Coronary artery (tissue), 2 donors: ENCODE measurements around the gene TBC1D12.

Source experiments
- DNase-seq: peaks from one replicate; pipeline ENCODE4 v3.0.0-alpha.2; 2017; ENCODE audit warnings: low spot score
- H3K27ac ChIP-seq, 2 donors: fragments of 200-600 bp; sonication (generic); one replicate each; pipeline ENCODE4 v1.5.1; 2016 to 2019
- H3K4me3 ChIP-seq: fragments of 200-600 bp; sonication (generic); 2 replicates; pipeline ENCODE4 v1.5.1; 2016; ENCODE audit warnings: mild to moderate bottlenecking, moderate library complexity
- CTCF ChIP-seq: fragments of 200-600 bp; sonication (generic); IDR thresholded peaks from one replicate; pipeline ENCODE4 v1.5.1; 2019; ENCODE audit warnings: antibody characterized with exemption

The TBC1D12 gene

GRCh38 chr10:94417321-94417720, 15.0 kb downstream of the TBC1D12 start:
- no peak overlapping the region for H3K27ac ChIP-seq
- no peak for TF ChIP-seq CTCF
- H3K4me3 ChIP-seq, result no peak overlapping the region
- no peak for DNase-seq

GRCh38 chr10:94420516-94420915, 18.2 kb downstream of the TBC1D12 start:
- no peak for DNase-seq
- no peak overlapping the region for H3K4me3 ChIP-seq
- no peak for TF ChIP-seq CTCF
- H3K27ac ChIP-seq, result no peak overlapping the region

GRCh38 chr10:94420998-94421528, 18.7 kb downstream of the TBC1D12 start:
- no peak for TF ChIP-seq CTCF
- no peak overlapping the region for H3K27ac ChIP-seq
- H3K4me3 ChIP-seq, result no peak overlapping the region
- DNase-seq, result no peak

- Histone ChIP-seq H3K27ac (no peak overlapping the region), H3K4me3 (no peak overlapping the region)
- no peak for TF ChIP-seq CTCF
- no peak for DNase-seq
Observed at GRCh38 chr10:94423627-94424026, 21.3 kb downstream of the TBC1D12 start.

GRCh38 chr10:94424714-94425337, 22.5 kb downstream of the TBC1D12 start:
- no peak overlapping the region for H3K4me3 ChIP-seq
- no peak for DNase-seq
- TF ChIP-seq CTCF, result no peak
- H3K27ac ChIP-seq, result no peak overlapping the region

GRCh38 chr10:94425942-94426341, 23.6 kb downstream of the TBC1D12 start:
- TF ChIP-seq CTCF, result no peak
- H3K27ac ChIP-seq, result no peak overlapping the region
- H3K4me3 ChIP-seq, result no peak overlapping the region
- DNase-seq, result no peak

- Histone ChIP-seq H3K27ac (no peak overlapping the region), H3K4me3 (no peak overlapping the region)
- TF ChIP-seq CTCF, result no peak
- DNase-seq, result no peak
Observed at GRCh38 chr10:94427166-94427565, 24.8 kb downstream of the TBC1D12 start.
